A549 treated with AZD9567 at 1 μM for 4 hours (cell line): ENCODE data around the gene ARL6IP6. TPM values are rescaled to one million over a fixed set of nuclear protein-coding genes. Genes with fewer than 3 reads are reported as not detected.

Experiments
- total RNA-seq: library from RNA; stranded (reverse); fragments of 200-300 nt; extraction: Qiagen RNA extraction; gene quantifications from 5 replicates; pipeline ENCODE4 v1.2.3, GENCODE V29; 2022; ENCODE audit not compliant: insufficient read depth

The ARL6IP6 gene
- total RNA-seq, result 22.9 to 39.4 TPM (median 30.3 TPM) in 5 replicates

DNA sequence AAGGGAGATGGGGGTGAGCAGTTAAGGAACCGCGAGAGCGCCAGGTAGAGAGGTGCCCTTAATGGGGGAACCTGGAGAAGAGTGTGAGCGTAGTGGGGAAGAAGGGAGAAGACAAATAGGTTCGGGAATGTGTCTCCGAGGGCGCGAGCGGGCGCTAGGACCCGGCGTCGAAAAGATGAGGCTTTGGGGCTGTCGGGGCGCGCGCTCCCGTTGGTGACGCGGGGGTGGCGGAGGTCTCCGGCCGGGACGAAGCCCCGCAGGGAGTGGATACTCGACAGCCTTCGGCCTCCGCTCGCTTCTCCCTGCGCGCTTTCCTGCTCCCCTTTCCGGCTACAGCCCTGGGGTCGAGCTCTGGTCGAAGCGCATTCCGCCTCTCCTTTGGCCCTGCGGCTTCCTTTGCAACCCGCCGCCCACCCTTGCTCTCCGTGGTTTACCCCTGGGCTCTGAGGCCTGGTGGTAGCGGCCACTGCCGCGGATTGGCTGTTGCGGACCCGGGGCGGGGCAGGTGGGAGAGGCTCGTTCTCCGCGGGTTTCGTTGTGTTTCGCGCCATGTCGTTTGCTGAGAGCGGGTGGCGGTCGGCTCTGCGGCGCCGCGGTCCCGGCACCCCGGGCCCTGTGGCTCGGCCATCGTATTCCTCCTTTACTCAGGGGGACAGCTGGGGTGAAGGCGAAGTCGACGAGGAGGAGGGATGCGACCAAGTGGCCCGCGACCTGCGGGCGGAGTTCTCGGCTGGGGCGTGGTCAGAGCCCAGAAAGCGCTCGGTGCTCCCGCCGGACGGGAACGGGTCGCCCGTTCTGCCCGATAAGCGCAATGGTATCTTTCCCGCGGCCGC lies at the start of gene ARL6IP6:
Gene ARL6IP6, plus strand, starts transcription at position 545 of the 833 bp plus-strand sequence. Its CDS starts 5 bp downstream, at position 550.

DNA sequence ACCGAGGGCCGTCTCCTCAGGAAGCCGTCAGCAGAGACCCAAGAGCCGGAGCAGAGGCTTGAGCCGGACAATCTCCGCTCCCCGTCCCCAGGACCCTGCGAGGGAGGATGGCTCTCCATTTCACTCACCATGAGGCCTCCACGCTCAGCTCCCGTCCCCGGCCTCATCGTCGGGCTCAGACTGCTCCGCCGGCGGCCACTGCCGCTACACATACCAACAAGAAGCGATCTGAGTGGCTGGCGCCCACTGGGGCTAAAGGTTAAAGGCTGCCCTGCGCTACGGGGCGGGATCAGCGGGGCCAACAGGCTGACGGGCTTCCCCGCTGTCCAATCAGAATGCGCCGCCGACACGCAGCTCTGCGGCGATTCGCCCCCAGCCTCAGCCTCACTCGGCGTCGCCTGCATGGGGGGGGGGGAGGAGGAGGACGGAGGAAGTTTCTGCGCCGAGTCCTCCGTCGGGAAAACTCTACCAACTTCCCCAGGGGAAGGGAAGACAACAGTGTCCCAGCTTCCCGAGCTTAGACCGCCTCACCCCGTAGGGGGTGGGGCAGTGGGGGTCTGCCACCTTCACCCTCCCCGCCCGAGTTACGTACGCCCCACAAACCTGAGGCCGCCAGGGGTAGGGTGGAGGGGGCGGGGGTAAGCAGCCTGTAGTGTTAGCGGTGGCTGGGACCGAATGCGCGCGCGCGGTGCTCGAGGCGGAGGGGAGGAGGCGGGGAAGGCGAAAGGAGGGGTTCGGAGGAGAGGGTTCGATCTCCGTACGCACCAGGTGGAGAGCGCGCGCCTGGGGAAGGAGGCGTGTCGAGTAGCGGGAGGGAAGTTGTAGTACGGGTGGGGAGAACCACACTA lies 968 bp upstream of the ARL6IP6 start, which contains the start of gene PRPF40A:
Gene PRPF40A, minus strand, starts transcription at position 234 of the 848 bp plus-strand sequence. Its CDS starts 22 bp downstream, at position 212.

Other genes starting within 250 kb of the ARL6IP6 start
- gene PRPF40A, start 1.2 kb upstream of the ARL6IP6 start, total RNA-seq, result 64.8 to 96.3 TPM (median 85.0 TPM) in 5 replicates